Lung (tissue), 12 donors: ENCODE data around the gene MLF2. TPM values are rescaled to one million over a fixed set of nuclear protein-coding genes. Genes with fewer than 3 reads are reported as not detected.
A peak's percentile ranks its signal among the peaks of the same experiment; 100 is the strongest.

ENCODE experiments used
- ATAC-seq: fragments of 200-7000 bp; cut with Tn5 transposase; one replicate; pipeline ENCODE4 v1.9.1; 2020; ENCODE audit warnings: moderate number of reproducible peaks; ENCODE audit not compliant: insufficient read depth, low FRiP score
- DNase-seq, 3 donors: peaks; one replicate each; pipeline ENCODE4 v3.0.0-alpha.2; 2013 to 2017
- H3K27ac ChIP-seq, 2 donors: one replicate each; pipeline ENCODE4 v1.5.1; 2013; ENCODE audit warnings: mild to moderate bottlenecking in 2 of 2, moderate library complexity in 2 of 2, control low read depth in 1 of 2, inconsistent platforms in 1 of 2, low read depth in 1 of 2, low read length in 1 of 2
- H3K27me3 ChIP-seq, 3 donors: one replicate each; pipeline ENCODE4 v1.5.1; 2013; ENCODE audit warnings: low read length in 2 of 3; ENCODE audit not compliant: control insufficient read depth in 3 of 3, insufficient read depth in 3 of 3
- H3K36me3 ChIP-seq, 4 donors: one replicate each; pipeline ENCODE4 v1.5.1; 2013; ENCODE audit warnings: low read length in 4 of 4, mild to moderate bottlenecking in 1 of 4, moderate library complexity in 1 of 4; ENCODE audit not compliant: control insufficient read depth in 4 of 4, insufficient read depth in 4 of 4
- H3K4me1 ChIP-seq, 5 donors: one replicate each; pipeline ENCODE4 v1.5.1; 2013; ENCODE audit warnings: low read length in 5 of 5, mild to moderate bottlenecking in 2 of 5, moderate library complexity in 1 of 5; ENCODE audit not compliant: control insufficient read depth in 5 of 5, insufficient read depth in 5 of 5
- H3K4me3 ChIP-seq: one replicate; pipeline ENCODE4 v1.5.1; 2013; ENCODE audit warnings: mild to moderate bottlenecking, control low read depth, moderate library complexity
- H3K9ac ChIP-seq, 2 donors: one replicate each; pipeline ENCODE4 v1.5.1; 2013; ENCODE audit warnings: low read length in 2 of 2, control low read depth in 1 of 2; ENCODE audit not compliant: insufficient read depth in 1 of 2
- H3K9me3 ChIP-seq, 4 donors: one replicate each; pipeline ENCODE4 v1.5.1; 2013; ENCODE audit warnings: low read length in 3 of 4, mild to moderate bottlenecking in 1 of 4, moderate library complexity in 1 of 4; ENCODE audit not compliant: control insufficient read depth in 4 of 4, insufficient read depth in 3 of 4
- CTCF ChIP-seq: IDR thresholded peaks from 2 replicates; pipeline ENCODE4 v1.5.1; 2012; ENCODE audit warnings: mild to moderate bottlenecking; ENCODE audit errors: control extremely low read depth, extremely low read depth
- WGBS, 2 donors: extraction: QIAGEN DNeasy Blood & Tissue Kit; methylation state at CpG; one replicate each; pipeline ENCODE4 v1.1.7; 2013; 5-methylcytosine and 5-hydroxymethylcytosine counted together
- polyA plus RNA-seq, 2 donors: library from polyadenylated mRNA; stranded (reverse); fragments of 200-250 nt; gene quantifications; one replicate each; pipeline ENCODE4 v1.2.1, GENCODE V29; 2013
- total RNA-seq, 2 donors: library from RNA; depleted of rRNA in 1 of 2; stranded (reverse); fragments of >200 nt in 1 of 2; gene quantifications; one replicate each; pipeline ENCODE4 v1.2.1, GENCODE V29; 2014 to 2021
- donor health status: control.
- donor health status: control.
- donor health status: Bipolar disorder and iron deficiency.
- donor health status: healthy.
- donor health status: DM: yes; HTN: yes; CAD: no.

The MLF2 gene
- total and polyA plus RNA-seq, 4 donors = 95.9 to 171 (median 164) TPM

GRCh38 chr12:6725350-6725749 is 27.6 kb downstream of the MLF2 start:
- Histone ChIP-seq H3K27me3 (peaks cover 0 to 2% (median 0%) of the 10 kb centered on the region in 3 donors), H3K9me3 (no peaks in the 10 kb centered on the region), H3K4me3 (no peak overlapping the region), H3K36me3 (peaks cover 7 to 34% (median 20%) of the 10 kb centered on the region in 4 donors), H3K4me1 (peaks cover 0 to 7% (median 7%) of the 10 kb centered on the region in 5 donors), H3K9ac (no peak overlapping the region), H3K27ac (no peak overlapping the region)
- DNase-seq (no peak), ATAC-seq (no peak)
- TF ChIP-seq CTCF = no peak
- 96% methylated on average over 7 of the region's 7 CpGs for WGBS, 2 donors

GRCh38 chr12:6724409-6724797 is 28.5 kb downstream of the MLF2 start:
- H3K9ac ChIP-seq = peak overlapping the region in 1 of 2 donors; percentile 81
- no peak for TF ChIP-seq CTCF
- peak overlapping the region; percentile 57 for H3K4me3 ChIP-seq
- DNase-seq (peak in 1 of 3 donors; percentile 28), ATAC-seq (no peak)
- peaks cover 3 to 25% (median 12%) of the 10 kb centered on the region in 4 donors for H3K36me3 ChIP-seq
- H3K27me3 ChIP-seq = peaks cover 0 to 8% (median 0%) of the 10 kb centered on the region in 3 donors
- peak overlapping the region; percentile 80 to 90 for H3K27ac ChIP-seq
- H3K9me3 ChIP-seq = no peaks in the 10 kb centered on the region
- peaks cover 0 to 7% (median 7%) of the 10 kb centered on the region in 5 donors for H3K4me1 ChIP-seq
- WGBS, 2 donors = 9% methylated on average over 10 of the region's 10 CpGs

- WGBS, 2 donors = 0% methylated on average over 49 of the region's 49 CpGs
- TF ChIP-seq CTCF = no peak
- DNase-seq = peak; percentile 97 to 99 (median 98)
Measured at GRCh38 chr12:6723607-6724408, 29.1 kb downstream of the MLF2 start, which contains the start of gene COPS7A. COPS7A (plus strand) TSS chr12:6724046; CDS start chr12:6724657, 611 bp downstream.

More at GRCh38 chr12:6723607-6724408, 29.1 kb downstream of the MLF2 start, which contains the start of gene COPS7A:
- Histone ChIP-seq H3K4me1 (peaks cover 0 to 7% (median 7%) of the 10 kb centered on the region in 5 donors), H3K4me3 (peak within 1 kb of the TSS; percentile 57), H3K27ac (peak within 1 kb of the TSS; percentile 90), H3K36me3 (peaks cover 3 to 21% (median 9%) of the 10 kb centered on the region in 4 donors), H3K9me3 (no peaks in the 10 kb centered on the region), H3K9ac (peak within 1 kb of the TSS in 1 of 2 donors; percentile 81), H3K27me3 (peaks cover 0 to 8% (median 0%) of the 10 kb centered on the region in 3 donors)
- ATAC-seq = peak; percentile 98
